Naive B cell (primary cell): ENCODE results near the gene CLK4. TPM values are rescaled to one million over a fixed set of nuclear protein-coding genes. Genes with fewer than 3 reads are reported as not detected.

ENCODE experiments used
- polyA plus RNA-seq, 6 donors: library from polyadenylated mRNA; unstranded; fragments of 300-500 nt; fragmentation: Illumina TruSeq; gene quantifications; one replicate each; pipeline ENCODE4 v1.2.3, GENCODE V29; 2021; ENCODE audit warnings: low read depth in 6 of 6

Gene CLK4
- polyA plus RNA-seq, 6 donors from 2014 or later: 28.5 to 56.0 (median 35.5) TPM

Other genes starting within 250 kb of the CLK4 start
- under 1 TPM in 1 of 6 donors, not detected in 5; 0.16 TPM for gene COL23A1, start 36.7 kb downstream of the CLK4 start, polyA plus RNA-seq
- gene ZNF354A, start 103.6 kb upstream of the CLK4 start, polyA plus RNA-seq: 10 to 100 TPM; 11.2 to 18.3 (median 13.8) TPM
- 1 to 10 TPM; 2.3 to 9.0 (median 5.5) TPM for gene ZNF354B, start 232.9 kb upstream of the CLK4 start, polyA plus RNA-seq